ENCODE results near the gene STAT5A.

DNA sequence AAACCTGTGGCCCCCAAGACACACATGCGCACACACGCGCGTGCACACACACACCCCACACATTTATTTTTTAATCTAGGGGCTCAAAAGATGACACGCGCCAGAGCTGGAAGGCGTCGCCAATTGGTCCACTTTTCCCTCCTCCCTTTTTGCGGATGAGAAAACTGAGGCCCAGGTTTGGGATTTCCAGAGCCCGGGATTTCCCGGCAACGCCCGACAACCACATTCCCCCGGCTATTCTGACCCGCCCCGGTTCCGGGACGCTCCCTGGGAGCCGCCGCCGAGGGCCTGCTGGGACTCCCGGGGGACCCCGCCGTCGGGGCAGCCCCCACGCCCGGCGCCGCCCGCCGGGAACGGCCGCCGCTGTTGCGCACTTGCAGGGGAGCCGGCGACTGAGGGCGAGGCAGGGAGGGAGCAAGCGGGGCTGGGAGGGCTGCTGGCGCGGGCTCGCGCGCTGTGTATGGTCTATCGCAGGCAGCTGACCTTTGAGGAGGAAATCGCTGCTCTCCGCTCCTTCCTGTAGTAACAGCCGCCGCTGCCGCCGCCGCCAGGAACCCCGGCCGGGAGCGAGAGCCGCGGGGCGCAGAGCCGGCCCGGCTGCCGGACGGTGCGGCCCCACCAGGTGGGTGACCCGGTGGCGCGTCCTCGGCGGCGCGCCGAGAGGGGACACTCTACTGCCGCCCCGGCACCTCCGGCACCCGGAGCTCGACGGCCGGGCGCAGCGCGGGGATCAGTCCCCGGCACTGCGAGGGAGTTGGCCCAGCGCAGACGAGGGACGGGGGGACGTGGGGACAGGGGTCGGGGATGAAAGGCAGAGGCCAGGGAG is at the start of gene STAT5A:
- peak in 1 of 2 donors; percentile 90 for TF ChIP-seq POLR2A (IDR thresholded peaks at IDR 0.05)
- no peak for TF ChIP-seq CTCF (IDR thresholded peaks at IDR 0.05)

All from thyroid gland (tissue), 4 donors.